ENCODE data around the gene GPRIN1.

DNA sequence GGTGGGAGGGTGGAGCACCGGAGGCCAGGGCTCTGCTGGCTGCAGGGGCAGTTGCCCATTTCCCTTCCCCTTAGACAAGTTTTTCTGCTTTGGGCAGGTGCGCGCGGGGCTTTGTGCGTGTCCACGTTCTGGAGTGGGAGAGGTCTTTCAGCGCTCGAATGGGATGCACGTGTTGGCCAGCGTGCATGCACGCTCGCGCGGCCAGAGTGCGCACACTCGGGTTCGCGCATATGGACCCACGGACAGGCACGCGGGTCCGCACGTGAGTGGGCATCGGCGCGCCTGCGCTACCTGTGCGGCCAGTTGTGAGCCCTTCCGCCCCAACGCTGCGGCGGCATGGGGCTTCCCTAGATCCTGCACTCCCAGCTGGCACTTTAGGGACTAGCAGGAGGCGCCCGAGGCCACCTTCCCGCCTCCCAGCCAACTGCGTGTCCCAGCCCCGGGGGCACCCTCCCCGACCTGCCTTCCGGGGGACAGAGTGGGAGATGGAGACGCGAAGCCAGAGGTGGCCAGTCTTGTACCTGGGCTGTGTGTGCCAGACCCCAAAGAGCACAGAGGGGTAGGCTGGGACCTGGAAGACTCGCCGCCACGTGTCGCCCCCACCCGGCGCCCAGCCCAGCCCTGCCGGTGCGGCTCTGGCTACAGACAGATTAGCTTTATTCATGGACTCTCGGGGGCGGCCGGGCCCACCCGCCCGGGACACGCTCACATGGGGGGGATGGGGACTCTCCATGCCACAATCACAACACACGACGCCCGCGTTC is 9.8 kb upstream of the GPRIN1 start:
- TF ChIP-seq, protein P1, sequence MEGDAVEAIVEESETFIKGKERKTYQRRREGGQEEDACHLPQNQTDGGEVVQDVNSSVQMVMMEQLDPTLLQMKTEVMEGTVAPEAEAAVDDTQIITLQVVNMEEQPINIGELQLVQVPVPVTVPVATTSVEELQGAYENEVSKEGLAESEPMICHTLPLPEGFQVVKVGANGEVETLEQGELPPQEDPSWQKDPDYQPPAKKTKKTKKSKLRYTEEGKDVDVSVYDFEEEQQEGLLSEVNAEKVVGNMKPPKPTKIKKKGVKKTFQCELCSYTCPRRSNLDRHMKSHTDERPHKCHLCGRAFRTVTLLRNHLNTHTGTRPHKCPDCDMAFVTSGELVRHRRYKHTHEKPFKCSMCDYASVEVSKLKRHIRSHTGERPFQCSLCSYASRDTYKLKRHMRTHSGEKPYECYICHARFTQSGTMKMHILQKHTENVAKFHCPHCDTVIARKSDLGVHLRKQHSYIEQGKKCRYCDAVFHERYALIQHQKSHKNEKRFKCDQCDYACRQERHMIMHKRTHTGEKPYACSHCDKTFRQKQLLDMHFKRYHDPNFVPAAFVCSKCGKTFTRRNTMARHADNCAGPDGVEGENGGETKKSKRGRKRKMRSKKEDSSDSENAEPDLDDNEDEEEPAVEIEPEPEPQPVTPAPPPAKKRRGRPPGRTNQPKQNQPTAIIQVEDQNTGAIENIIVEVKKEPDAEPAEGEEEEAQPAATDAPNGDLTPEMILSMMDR (IDR thresholded peaks at IDR 0.05): no peak
- TF ChIP-seq EZH2 (IDR thresholded peaks at IDR 0.05; ENCODE audit: borderline replicate concordance, insufficient read depth, low read depth, low read length, poor library complexity, severe bottlenecking): no peak

All from B cell (primary cell).